Measurements from ENCODE around the gene RPS8. TPM values are rescaled to one million over a fixed set of nuclear protein-coding genes. Genes with fewer than 3 reads are reported as not detected.

The RPS8 gene
- total and polyA plus RNA-seq, 5 donors from 2014 or later: 805 to 1,739 (median 1,169) TPM

DNA sequence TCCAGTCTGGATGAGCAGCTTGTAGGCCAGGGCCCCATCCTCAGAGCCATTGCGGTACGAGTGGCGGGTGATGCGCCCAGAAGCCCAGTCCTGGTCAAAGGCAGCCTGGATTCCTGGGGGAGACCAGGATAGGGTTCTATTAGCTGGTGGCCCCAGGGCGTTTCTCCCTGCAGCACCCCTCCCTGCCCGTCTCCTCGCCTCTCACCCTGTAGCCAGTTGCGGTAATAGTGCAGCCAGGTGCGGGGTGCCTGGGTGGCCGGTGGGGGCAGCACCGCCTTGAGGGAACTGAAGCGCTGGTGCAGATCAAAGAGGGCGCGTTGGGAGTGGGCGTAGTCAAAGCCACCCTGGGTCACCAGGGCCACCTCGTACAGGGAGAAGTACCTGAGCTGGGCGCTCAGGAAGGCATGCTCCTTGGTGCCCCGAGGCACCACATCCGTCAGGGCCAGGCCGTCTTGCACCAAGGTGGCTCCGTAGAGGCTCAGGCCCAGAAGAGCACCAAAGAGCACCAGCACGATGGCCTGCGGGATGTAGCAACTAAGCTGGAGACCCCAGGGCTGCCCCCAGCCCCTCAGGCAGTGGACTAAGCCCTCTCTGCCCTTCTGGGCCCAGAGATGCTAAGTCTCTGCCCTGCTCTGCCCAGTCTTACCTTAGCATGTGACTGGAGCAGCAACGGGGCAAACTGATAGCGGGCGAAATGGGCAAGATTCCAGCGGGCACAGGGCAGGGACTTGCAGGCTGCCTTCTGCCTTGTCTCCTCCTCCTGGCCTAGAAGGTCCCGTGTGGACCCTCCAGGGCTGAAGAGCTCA, 52.1 kb downstream of the RPS8 start:
- no peaks in the 10 kb centered on the region for H3K4me1 ChIP-seq (ENCODE audit: control insufficient read depth, insufficient read depth, low read length, poor library complexity, severe bottlenecking)
- H3K4me1 Mint-ChIP-seq: peaks cover 0 to 2% (median 0%) of the 10 kb centered on the region in 4 donors
- no peak for ATAC-seq (ENCODE audit: low read depth in 2 of 2)

GRCh38 chr1:44828003-44828651, 52.8 kb downstream of the RPS8 start:
- no peak for ATAC-seq (ENCODE audit: low read depth in 2 of 2)
- Mint-ChIP-seq H3K36me3 (no peaks in the 10 kb centered on the region), H3K4me1 (no peaks in the 10 kb centered on the region), H3K27ac (no peak overlapping the region), H3K9me3 (no peaks in the 10 kb centered on the region), H3K27me3 (no peaks in the 10 kb centered on the region), H3K4me3 (no peak overlapping the region)
- Histone ChIP-seq H3K27me3 (ENCODE audit: control insufficient read depth, insufficient read depth, low read length) (no peaks in the 10 kb centered on the region), H3K27ac (ENCODE audit: insufficient read depth, low read length, poor library complexity, severe bottlenecking) (no peak overlapping the region), H3K9me3 (ENCODE audit: control insufficient read depth in 2 of 2, low read length in 2 of 2) (no peaks in the 10 kb centered on the region), H3K36me3 (ENCODE audit: control insufficient read depth, insufficient read depth, low read length) (no peaks in the 10 kb centered on the region), H3K4me3 (ENCODE audit: low read depth, low read length) (no peak overlapping the region), H3K4me1 (ENCODE audit: control insufficient read depth, insufficient read depth, low read length, poor library complexity, severe bottlenecking) (no peaks in the 10 kb centered on the region)
- DNase-seq: no peak

More for the DNA sequence above, 52.1 kb downstream of the RPS8 start:
- DNase-seq: no peak
- Mint-ChIP-seq H3K27ac (no peak overlapping the region), H3K4me3 (no peak overlapping the region), H3K9me3 (no peaks in the 10 kb centered on the region), H3K36me3 (no peaks in the 10 kb centered on the region), H3K27me3 (no peaks in the 10 kb centered on the region)
- no peaks in the 10 kb centered on the region for H3K36me3 ChIP-seq (ENCODE audit: control insufficient read depth, insufficient read depth, low read length)
- H3K9me3 ChIP-seq (ENCODE audit: control insufficient read depth in 2 of 2, low read length in 2 of 2): no peaks in the 10 kb centered on the region
- H3K4me3 ChIP-seq (ENCODE audit: low read depth, low read length): no peak overlapping the region
- H3K27me3 ChIP-seq (ENCODE audit: control insufficient read depth, insufficient read depth, low read length): no peaks in the 10 kb centered on the region
- no peak overlapping the region for H3K27ac ChIP-seq (ENCODE audit: insufficient read depth, low read length, poor library complexity, severe bottlenecking)

Other genes with a start within 250 kb of the RPS8 start
- gene TMEM53, start 101.1 kb upstream of the RPS8 start, total RNA-seq: 2.7 TPM
- gene TMEM53, start 101.1 kb upstream of the RPS8 start, polyA plus RNA-seq: 1 to 10 TPM; 4.2 to 6.8 (median 6.2) TPM
- 24.8 TPM for gene ARMH1, start 100.8 kb upstream of the RPS8 start, total RNA-seq
- gene ARMH1, start 100.8 kb upstream of the RPS8 start, polyA plus RNA-seq: 1 to 10 TPM; 3.0 to 5.7 (median 4.3) TPM
- not detected for gene RNU5D-1, start 44.4 kb upstream of the RPS8 start, total RNA-seq
- gene RNU5D-1, start 44.4 kb upstream of the RPS8 start, polyA plus RNA-seq: not detected
- gene KIF2C, start 35.7 kb upstream of the RPS8 start, total RNA-seq: 1.5 TPM
- 1 to 10 TPM; 1.1 to 3.9 (median 3.3) TPM for gene KIF2C, start 35.7 kb upstream of the RPS8 start, polyA plus RNA-seq
- 0.57 TPM for gene BEST4, start 12.6 kb downstream of the RPS8 start, total RNA-seq
- gene BEST4, start 12.6 kb downstream of the RPS8 start, polyA plus RNA-seq: under 1 TPM in 3 of 4 donors, not detected in 1; 0.20 to 0.88 (median 0.78) TPM
- gene PLK3, start 24.8 kb downstream of the RPS8 start, total RNA-seq: 539 TPM
- 10 to 100 TPM; 28.2 to 48.9 (median 43.8) TPM for gene PLK3, start 24.8 kb downstream of the RPS8 start, polyA plus RNA-seq
- 3.6 TPM for gene DYNLT4, start 31.8 kb downstream of the RPS8 start, total RNA-seq
- gene DYNLT4, start 31.8 kb downstream of the RPS8 start, polyA plus RNA-seq: 1 to 10 TPM in 2 of 4 donors, under 1 TPM in 1, not detected in 1; 0.71 to 2.6 (median 2.1) TPM
- 45.4 TPM for gene BTBD19, start 33.0 kb downstream of the RPS8 start, total RNA-seq
- under 1 TPM in 2 of 4 donors, not detected in 2; 0.31 to 0.87 TPM for gene BTBD19, start 33.0 kb downstream of the RPS8 start, polyA plus RNA-seq
- gene PTCH2, start 67.7 kb downstream of the RPS8 start, total RNA-seq: 0.94 TPM
- under 1 TPM in 2 of 4 donors, not detected in 2; 0.05 to 0.13 TPM for gene PTCH2, start 67.7 kb downstream of the RPS8 start, polyA plus RNA-seq
- gene EIF2B3, start 211.1 kb downstream of the RPS8 start, total RNA-seq: 11.8 TPM
- 10 to 100 TPM; 13.5 to 20.3 (median 16.2) TPM for gene EIF2B3, start 211.1 kb downstream of the RPS8 start, polyA plus RNA-seq
- gene HECTD3, start 235.8 kb downstream of the RPS8 start, total RNA-seq: 58.4 TPM
- gene HECTD3, start 235.8 kb downstream of the RPS8 start, polyA plus RNA-seq: 10 to 100 TPM; 24.2 to 31.0 (median 27.5) TPM
- gene UROD, start 236.7 kb downstream of the RPS8 start, total RNA-seq: 49.5 TPM
- gene UROD, start 236.7 kb downstream of the RPS8 start, polyA plus RNA-seq: 10 to 100 TPM; 72.7 to 93.6 (median 82.5) TPM

Data from CD4-positive, CD25-positive, alpha-beta regulatory T cell (primary cell).